Endometrium (tissue), 2 donors: ENCODE data around the gene NRXN3.

ENCODE experiments used
- FAIRE-seq: peaks from 2 replicates; lab custom pipeline; 2012; peaks lifted over from hg19 to GRCh38; lab: Jason Lieb, UNC
- donor health status: control.
- donor health status: control.

NRXN3 gene

GRCh38 chr14:78173346-78174035 lies 3.3 kb downstream of the NRXN3 start:
- no peak for FAIRE-seq

DNA sequence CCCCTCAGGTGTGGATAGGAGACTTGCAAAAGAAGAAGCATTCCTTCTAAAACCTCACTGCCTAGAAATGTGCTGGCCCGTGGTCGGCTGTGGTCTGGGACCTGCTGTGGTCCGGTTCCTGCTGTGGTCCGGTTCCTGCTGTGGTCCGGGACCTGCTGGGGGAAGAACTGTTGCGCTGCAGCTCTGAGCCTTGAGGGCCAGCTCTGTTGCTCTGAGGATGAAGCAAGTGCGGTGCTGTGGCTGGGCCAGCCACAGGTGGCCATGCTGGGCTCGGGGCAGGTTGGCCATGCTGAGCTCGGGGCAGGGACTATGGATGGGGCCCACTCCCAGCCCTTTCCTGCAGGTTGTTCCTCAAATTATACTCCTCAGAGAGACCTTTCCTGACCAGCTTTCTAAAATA lies 5.2 kb downstream of the NRXN3 start:
- no peak for FAIRE-seq

DNA sequence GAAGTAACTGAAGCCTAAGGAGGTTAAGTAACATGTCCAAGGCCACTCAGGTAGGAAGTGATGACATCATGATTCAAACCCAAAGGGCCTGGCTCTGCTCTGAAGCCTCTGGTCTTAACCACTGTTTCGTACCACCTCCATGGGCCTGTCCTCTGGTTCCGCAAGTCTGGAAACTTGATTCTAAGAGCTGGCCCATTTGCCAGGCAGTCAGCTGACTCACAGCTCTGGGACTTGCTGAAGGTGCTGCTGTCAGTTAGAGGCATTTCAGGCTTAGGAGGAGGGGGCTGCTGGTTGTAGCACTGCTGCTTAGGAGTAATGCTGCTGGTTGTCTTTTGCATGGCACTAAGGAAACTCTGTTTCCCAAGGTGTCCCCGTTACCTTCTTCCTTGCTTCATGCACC lies 7.9 kb downstream of the NRXN3 start:
- FAIRE-seq = no peak

- no peak for FAIRE-seq
These were observed 8.8 kb downstream of the NRXN3 start for GRCh38 chr14:78178971-78179370.

DNA sequence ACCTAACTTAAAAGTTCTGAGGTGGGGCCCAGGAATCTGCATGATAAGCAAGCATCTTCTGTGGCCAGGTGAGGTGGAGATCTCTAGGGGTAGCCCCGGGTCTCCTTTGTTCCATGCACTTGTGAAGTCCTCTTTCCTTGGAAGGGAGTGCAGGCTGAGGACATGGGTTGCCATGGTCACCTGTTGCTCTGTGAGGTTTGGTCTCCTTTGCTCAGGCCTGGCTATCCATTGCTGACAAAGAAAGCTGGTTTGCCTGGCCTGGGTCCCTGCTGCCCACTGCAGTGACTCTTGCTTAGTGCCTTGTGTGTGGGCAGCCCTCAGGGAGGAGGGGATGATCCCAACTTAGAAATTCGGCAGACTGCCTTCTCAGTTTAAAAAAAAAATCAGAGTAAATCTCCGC lies 11.1 kb downstream of the NRXN3 start:
- no peak for FAIRE-seq

DNA sequence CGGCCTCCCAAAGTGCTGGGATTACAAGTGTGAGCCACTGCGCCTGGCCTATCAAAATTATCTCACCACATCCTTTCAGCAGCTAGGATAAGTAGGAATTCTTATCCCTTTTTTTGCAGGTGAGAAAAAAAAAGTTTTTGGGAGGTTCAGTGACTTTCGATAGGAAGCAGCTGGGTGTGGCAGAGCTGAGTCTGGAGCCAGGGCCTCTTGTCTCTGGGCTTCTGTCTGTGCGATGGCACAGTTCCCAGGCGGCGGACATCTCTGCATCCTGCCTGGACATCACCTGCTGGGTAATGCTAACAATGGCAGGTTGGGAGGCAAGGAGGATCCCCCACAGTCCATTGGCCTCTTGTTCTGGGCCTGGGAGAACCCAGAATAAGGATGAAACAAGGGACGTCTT lies 12.5 kb downstream of the NRXN3 start:
- FAIRE-seq = no peak

- FAIRE-seq = no peak
These were observed 14.0 kb downstream of the NRXN3 start for GRCh38 chr14:78184157-78184556.

GRCh38 chr14:78186277-78186676 lies 16.1 kb downstream of the NRXN3 start:
- no peak for FAIRE-seq

DNA sequence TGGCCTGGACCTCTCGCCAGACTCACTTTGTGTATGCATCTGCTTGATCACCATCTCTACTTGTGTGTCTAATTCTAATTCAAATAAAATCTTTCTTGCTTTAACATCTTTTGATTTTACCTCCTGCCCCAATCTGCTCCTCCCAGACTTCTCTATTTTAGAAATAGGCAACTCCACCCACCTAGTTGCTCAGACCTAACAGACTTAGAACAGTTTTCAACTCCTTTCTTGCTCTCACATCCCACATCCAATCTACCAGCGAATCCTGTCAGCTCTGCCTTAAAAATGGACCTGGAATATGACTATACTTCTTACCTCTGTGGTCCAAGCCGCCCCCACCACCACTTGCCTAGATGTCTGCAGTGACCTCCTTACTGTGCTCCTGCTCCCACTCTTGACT lies 18.7 kb downstream of the NRXN3 start:
- FAIRE-seq = no peak

DNA sequence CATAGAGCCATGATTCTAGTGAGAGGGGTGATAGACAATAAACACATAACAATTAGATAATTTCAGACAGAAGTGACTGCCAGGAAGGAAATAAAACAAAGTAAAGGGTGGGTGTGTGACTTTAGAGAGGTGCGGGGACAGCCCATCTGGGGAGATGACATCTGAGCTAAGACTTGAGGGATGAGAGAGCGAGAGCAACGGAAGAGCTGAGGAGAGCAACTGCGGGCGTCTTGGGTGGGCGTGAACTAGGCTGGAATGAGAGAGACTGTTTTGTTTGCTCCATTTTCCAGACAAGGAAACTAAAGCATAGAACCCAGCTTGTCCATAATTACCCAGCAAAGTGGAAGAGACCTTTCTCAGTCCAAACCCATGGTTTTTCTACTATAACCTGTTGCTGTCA lies 25.3 kb downstream of the NRXN3 start:
- FAIRE-seq = no peak

GRCh38 chr14:78196323-78196722 lies 26.1 kb downstream of the NRXN3 start:
- FAIRE-seq = no peak

DNA sequence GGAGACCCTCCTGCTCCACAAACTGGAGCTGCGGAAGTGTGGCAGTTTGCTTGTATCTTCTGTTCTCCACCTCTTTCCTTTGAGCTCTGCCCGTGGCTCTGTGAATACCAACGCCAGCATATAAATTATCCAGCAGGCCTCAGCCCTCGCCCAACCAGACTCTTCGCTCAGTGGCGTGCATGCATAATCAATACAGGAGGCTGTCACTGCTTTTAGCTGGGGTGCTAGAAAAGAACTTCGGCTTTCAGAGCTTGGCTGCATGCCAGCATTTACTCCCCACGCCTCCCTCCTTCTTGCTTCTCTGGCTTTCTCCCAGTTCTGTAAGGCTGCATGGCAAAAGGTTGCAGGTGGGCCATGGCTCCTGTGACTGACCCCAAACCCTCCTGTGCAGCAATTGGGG lies 26.9 kb downstream of the NRXN3 start:
- no peak for FAIRE-seq

- FAIRE-seq = no peak
These were observed 32.0 kb downstream of the NRXN3 start for GRCh38 chr14:78202163-78202562.

GRCh38 chr14:78202976-78203375 lies 32.8 kb downstream of the NRXN3 start:
- FAIRE-seq = no peak

- no peak for FAIRE-seq
These were observed 37.2 kb downstream of the NRXN3 start for GRCh38 chr14:78207414-78207813.

DNA sequence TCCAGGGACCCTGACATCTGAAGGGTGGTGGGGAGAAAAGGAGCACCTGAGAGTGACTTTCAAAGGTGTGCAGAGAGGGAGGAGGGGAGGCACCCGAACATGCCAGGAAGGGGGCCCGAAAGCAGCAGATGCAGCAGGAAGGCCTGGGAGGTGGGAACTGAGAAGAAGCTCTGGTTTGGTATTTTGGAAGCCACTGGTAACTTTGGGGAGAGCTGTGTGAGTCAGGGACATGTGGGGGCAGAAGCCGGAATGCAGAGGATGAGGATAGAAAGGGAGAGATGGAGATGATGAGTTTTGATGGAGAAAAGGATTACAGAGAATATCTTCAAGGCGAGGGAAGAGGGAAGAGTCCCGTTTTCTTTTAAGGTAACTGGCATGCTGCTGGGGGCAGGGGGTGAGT lies 50.1 kb downstream of the NRXN3 start:
- FAIRE-seq = no peak

- FAIRE-seq = no peak
These were observed 52.6 kb downstream of the NRXN3 start for GRCh38 chr14:78222746-78223145.

- no peak for FAIRE-seq
These were observed 57.3 kb downstream of the NRXN3 start for GRCh38 chr14:78227248-78228077.

DNA sequence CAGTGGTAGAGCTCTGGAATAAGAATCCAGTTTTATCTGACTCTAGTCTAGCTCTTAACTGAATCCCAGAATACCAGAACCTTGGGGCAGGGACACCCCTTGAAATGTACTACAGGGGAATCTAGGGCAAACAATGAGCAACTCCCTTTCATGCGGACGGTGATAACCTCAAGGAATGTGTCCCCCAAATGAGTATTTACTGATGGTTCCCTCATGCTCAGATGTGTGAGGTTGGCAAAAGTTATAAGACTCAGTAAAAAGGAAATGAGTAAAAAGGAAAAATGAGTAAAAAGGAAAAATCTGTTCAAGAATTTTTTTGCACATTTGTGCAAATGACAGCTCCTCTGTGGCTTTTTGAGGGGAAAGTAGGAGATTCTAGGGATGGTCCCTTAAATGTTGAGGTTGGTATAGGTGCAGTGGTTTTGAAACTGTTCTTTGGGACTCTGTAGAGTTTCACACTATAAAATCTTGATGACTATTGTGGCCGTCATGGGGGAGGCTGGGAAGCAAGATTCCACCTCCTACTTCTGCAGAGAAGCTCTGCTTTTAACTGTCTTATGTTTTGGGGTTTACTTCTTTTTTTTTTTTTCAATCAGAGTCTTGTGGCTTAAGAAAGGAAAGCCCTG lies 58.6 kb downstream of the NRXN3 start:
- no peak for FAIRE-seq

DNA sequence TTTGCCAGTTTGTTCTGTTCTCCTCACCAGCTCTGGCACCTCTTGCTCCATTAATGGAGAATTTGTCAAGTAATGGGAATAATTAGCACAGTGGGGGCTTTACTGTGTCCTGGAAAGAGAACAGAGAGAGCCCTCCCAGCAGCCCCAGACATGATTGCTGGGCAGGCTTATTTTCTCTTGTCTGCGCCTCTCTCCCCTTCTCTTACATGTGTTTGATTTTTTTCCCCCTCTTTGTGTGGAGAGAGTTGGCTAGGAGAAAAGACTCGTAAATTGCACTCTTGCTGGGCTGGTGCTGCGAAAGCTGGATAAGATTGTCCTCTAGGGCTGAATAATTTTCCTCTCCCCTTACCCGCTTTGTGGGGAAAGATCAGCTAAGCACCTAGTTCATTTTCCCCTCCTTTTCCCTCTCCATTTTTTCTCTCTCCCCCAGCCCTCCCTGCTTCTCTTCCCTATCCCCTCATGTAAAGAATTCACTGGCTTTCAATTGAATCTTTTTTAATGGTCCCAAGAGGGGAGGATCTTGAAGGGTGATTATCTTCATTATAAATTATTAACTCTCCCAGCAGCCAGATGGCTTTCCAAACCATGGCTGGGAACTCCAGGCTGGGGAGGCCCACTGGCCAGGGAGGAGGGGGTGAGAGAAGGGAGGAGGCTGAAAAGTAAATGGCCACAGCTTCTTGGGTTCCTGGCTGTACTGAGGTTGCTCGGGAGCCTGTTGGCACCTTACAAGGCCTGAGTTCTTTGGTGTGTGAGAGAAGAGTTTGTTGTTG lies 62.2 kb downstream of the NRXN3 start:
- FAIRE-seq = no peak

DNA sequence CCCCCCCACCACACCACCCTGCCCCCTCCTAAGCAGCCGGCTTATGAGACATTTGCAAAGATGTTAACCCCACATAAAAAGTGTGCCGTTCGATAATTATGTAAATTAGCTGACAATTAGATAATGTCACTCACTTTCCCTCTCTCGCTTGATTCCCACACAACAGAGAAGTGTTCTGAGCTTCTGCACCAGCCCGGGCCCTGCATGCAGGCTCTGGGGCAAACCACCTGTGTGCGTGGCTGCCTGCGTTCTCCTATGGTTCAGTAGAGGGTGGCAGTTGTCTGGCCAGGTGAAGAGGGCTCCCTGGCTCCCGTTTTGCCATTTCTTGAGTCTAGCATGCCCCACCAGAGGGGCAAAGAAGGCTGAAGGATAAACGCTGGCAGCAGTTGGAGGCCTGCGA lies 68.0 kb downstream of the NRXN3 start:
- no peak for FAIRE-seq

DNA sequence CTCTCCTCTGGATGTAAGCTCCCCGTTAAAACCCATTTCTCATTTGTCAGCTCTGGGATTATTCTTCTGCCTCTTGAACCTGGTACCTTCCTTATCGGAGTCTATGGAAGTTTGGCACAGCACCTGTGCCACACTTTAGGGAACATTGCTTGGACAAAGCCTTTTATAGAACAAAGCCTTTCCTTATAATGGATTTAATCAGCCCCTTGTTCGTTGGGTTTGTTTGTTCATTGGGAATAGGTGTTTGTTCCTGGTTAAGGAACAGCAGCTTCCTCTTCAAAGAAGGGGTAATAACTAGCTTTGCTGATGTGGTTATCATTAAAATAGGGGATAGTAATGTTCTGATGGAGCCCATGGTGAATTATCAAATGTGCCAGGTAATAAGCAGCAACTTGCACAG lies 70.4 kb downstream of the NRXN3 start:
- FAIRE-seq = no peak

- no peak for FAIRE-seq
These were observed 71.9 kb downstream of the NRXN3 start for GRCh38 chr14:78242086-78242485.
